Stimulated activated CD4-positive, alpha-beta T cell treated with anti-CD3 and anti-CD28 coated beads, TNF-alpha, amount 100 ng/mL, for 1 hour (primary cell): ENCODE data around the gene CD209.
"Not testable (repeated sequence)": the region's sequence is repeated elsewhere in the genome, so short reads cannot be mapped to it uniquely, and the experiment has no call there.

Experiments
- DNase-seq, 3 donors: peaks; one replicate each; pipeline ENCODE4 v3.0.0-alpha.2; 2020; ENCODE audit warnings: low read depth in 3 of 3, low spot score in 1 of 3

The CD209 gene

GRCh38 chr19:7746903-7747884 lies at the start of gene CD209:
Gene CD209, minus strand, starts transcription at chr19:7747534. Its CDS starts 23 bp downstream, at chr19:7747511.
- no peak for DNase-seq

- DNase-seq, result no peak
These were observed 48.3 kb upstream of the CD209 start for GRCh38 chr19:7795555-7796161.

GRCh38 chr19:7793493-7793892 lies 46.2 kb upstream of the CD209 start:
- DNase-seq, result no peak

- not testable (repeated sequence) for DNase-seq
These were observed 45.4 kb upstream of the CD209 start for GRCh38 chr19:7792701-7793100.

- DNase-seq, result no peak
These were observed 44.9 kb upstream of the CD209 start for GRCh38 chr19:7792281-7792680.

- no peak for DNase-seq
These were observed 43.1 kb upstream of the CD209 start for GRCh38 chr19:7790416-7790815.

- DNase-seq, result peak in 2 of 3 donors; percentile 7 to 24
These were observed 42.1 kb upstream of the CD209 start for GRCh38 chr19:7789447-7789846.

- no peak for DNase-seq
These were observed 41.6 kb upstream of the CD209 start for GRCh38 chr19:7788933-7789323.

- no peak for DNase-seq
These were observed 41.0 kb upstream of the CD209 start for GRCh38 chr19:7788178-7788932.

- DNase-seq, result no peak
These were observed 40.4 kb upstream of the CD209 start for GRCh38 chr19:7787602-7788177.

- no peak for DNase-seq
These were observed 39.8 kb upstream of the CD209 start for GRCh38 chr19:7787141-7787540.

- DNase-seq, result no peak
These were observed 37.5 kb upstream of the CD209 start for GRCh38 chr19:7784856-7785255.

GRCh38 chr19:7783991-7784423 lies 36.7 kb upstream of the CD209 start:
- no peak for DNase-seq

- no peak for DNase-seq
These were observed 33.8 kb upstream of the CD209 start for GRCh38 chr19:7781157-7781556.

- DNase-seq, result no peak
These were observed 32.5 kb upstream of the CD209 start for GRCh38 chr19:7779631-7780486.

- no peak for DNase-seq
These were observed 30.7 kb upstream of the CD209 start for GRCh38 chr19:7778081-7778480.

GRCh38 chr19:7775761-7776160 lies 28.4 kb upstream of the CD209 start:
- no peak for DNase-seq

- DNase-seq, result no peak
These were observed 26.5 kb upstream of the CD209 start for GRCh38 chr19:7773841-7774240.

GRCh38 chr19:7772752-7773291 lies 25.5 kb upstream of the CD209 start:
- no peak for DNase-seq

- no peak for DNase-seq
These were observed 23.7 kb upstream of the CD209 start for GRCh38 chr19:7771072-7771471.
